Muscle layer of colon (tissue), 2 donors: ENCODE data around the gene CFAP73.

Experiments
- H3K27ac ChIP-seq: one replicate; pipeline ENCODE4 v1.7.0; 2013; ENCODE audit warnings: low read depth, mild to moderate bottlenecking, low read length, moderate library complexity
- H3K27me3 ChIP-seq, 2 donors: one replicate each; pipeline ENCODE4 v1.7.0; 2013; ENCODE audit warnings: low read length in 2 of 2, mild to moderate bottlenecking in 2 of 2; ENCODE audit not compliant: insufficient read depth in 2 of 2, control insufficient read depth in 1 of 2
- H3K36me3 ChIP-seq: one replicate; pipeline ENCODE4 v1.7.0; 2013; ENCODE audit warnings: mild to moderate bottlenecking, low read length; ENCODE audit not compliant: insufficient read depth
- H3K4me1 ChIP-seq: one replicate; pipeline ENCODE4 v1.7.0; 2013; ENCODE audit warnings: mild to moderate bottlenecking, low read length; ENCODE audit not compliant: insufficient read depth
- H3K4me3 ChIP-seq, 2 donors: one replicate each; pipeline ENCODE4 v1.7.0; 2013; ENCODE audit warnings: low read length in 2 of 2, low read depth in 1 of 2, mild to moderate bottlenecking in 1 of 2, moderate library complexity in 1 of 2
- H3K9ac ChIP-seq: one replicate; pipeline ENCODE4 v1.7.0; 2013; ENCODE audit warnings: low read length
- H3K9me3 ChIP-seq: one replicate; pipeline ENCODE4 v1.7.0; 2013; ENCODE audit warnings: mild to moderate bottlenecking, low read length
- donor health status: abdominal sarcoma.
- donor health status: Adenocarcinoma of cecum.

CFAP73 gene

DNA sequence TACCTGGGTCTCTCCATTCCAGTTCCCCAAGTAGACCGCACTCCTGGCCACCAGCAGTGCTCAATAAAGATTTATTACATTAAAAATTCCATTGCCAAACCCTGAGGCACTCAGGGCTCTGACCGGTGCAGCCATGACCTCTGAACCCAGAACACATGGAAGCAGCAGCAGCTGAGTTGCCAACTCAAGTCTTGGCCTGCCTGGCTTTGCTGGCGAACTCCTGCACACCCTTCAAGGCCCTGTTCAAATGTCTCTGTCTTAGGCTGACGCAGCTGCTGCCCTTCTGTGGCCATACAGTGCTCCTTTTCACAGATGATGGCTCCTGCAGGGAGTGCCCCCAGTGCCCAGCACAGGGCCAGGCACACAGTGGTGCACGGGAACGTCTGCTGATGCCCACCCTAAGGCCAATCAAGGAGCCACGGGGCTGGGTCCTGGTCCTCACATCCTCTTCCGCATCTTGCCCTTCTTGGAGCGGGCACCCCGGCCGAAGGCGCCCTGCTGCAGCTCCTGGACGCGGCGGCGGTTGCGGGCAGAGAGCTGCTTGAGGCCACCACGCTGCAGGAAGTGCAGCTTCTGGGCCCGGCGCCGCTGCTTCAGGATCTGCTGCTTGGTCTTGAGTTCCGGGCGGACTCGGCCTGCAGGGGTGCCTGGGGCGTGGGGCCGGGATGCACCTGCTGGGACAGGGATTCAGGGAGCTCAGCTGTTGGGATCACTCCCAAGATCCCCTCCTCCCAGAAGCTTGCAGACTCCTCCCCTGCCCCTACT lies 9.1 kb downstream of the CFAP73 start:
- Histone ChIP-seq H3K9me3 (no peaks in the 10 kb centered on the region), H3K27ac (no peak overlapping the region), H3K4me3 (no peak overlapping the region), H3K36me3 (peaks cover 41% of the 10 kb centered on the region), H3K4me1 (no peaks in the 10 kb centered on the region), H3K27me3 (peaks cover 11 to 23% of the 10 kb centered on the region in 2 donors), H3K9ac (no peak overlapping the region)

DNA sequence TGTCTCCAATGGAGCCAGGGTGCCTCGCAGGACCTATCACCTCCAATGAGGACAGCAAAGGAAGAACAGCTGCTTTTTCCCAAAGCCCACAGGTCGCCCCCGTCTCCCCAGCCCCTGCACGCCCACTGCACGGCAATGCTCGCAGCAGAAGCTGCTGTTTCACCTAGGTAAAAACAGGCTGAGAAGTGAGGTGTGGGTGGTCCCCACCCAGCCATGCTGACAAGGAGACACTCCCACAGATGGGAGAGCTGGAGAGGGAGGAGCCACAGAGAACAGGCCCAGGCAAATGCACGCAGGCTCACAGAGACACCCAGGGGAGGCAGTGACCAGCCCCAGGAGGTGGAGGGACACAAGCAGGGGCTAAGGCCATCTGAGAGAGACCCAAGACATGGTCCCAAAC lies 10.4 kb downstream of the CFAP73 start:
- H3K27ac ChIP-seq, result no peak overlapping the region
- H3K9me3 ChIP-seq, result no peaks in the 10 kb centered on the region
- no peak overlapping the region for H3K9ac ChIP-seq
- peaks cover 7 to 10% of the 10 kb centered on the region in 2 donors for H3K27me3 ChIP-seq
- H3K4me1 ChIP-seq, result no peaks in the 10 kb centered on the region
- peaks cover 49% of the 10 kb centered on the region for H3K36me3 ChIP-seq
- no peak overlapping the region for H3K4me3 ChIP-seq

DNA sequence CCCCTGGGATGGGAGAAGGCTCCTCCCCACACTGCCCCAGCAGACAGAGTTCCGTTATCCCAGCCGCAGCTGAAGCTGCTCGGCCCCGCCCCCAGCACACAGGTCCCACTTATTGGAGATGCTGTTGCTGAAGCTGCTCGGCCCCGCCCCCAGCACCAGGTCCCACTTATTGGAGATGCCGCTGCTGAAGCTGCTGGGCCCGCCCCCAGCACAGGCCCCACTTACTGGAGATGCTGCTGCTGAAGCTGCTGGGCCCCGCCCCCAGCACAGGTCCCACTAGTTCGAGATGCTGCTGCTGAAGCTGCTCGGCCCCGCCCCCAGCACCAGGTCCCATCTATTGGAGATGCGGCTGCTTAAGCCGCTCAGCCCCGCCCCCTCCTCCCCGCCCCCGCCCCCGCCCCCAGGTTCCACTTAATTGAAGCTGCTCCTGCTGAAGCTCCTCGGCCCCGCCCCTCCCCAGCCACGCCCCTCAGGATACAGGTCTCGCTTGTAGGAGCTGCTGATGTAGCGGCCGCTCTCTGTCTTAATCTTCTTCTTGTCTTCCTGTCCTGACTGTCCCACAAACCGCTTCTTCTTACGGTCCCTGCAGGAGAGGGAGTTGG lies 12.0 kb downstream of the CFAP73 start:
- no peak overlapping the region for H3K27ac ChIP-seq
- H3K4me1 ChIP-seq, result no peaks in the 10 kb centered on the region
- no peak overlapping the region for H3K4me3 ChIP-seq
- H3K36me3 ChIP-seq, result peaks cover 64% of the 10 kb centered on the region
- H3K9ac ChIP-seq, result no peak overlapping the region
- no peaks in the 10 kb centered on the region for H3K9me3 ChIP-seq
- H3K27me3 ChIP-seq, result no peaks in the 10 kb centered on the region

DNA sequence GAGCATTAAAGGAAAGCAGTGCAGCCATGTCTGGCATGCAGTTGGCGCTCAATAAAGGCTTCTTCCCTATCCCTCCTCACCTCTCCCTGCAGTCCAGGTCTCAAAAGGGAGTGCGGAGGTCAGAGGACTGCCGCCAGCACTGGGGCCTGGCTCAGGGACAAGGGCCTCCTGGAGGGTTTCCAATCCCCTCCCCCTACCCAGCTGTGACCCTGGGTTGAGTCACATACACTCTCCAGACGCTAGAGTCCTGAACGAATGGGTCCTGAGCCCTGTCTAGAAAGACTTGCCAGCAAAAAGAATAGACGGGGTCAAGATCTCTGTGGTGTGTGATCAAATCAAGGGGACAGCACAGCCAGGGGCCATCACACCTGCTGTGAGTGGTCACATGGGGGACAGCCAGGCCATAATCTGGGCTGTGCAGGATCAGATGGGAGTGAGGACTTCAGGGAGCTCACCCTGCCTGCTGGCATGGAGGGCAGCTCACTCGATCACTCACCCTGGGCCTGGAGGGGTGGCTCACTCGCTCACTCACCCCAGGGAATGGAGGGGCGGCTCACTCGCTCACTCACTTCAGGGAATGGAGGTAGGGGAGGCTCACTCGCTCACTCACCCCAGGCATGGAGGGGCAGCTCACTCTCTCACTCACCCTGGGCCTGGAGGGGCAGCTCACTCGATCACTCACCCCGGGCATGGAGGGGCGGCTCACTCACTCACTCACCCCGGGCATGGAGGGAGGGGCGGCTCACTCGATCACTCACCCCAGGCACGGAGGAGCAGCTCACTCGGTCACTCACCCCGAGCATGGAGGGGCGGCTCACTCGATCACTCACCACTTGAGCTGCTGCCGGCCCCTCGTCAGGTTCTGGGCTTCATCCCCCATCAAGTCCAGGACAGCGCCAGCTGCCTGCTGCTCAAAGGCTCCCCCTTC lies 12.8 kb downstream of the CFAP73 start:
- no peaks in the 10 kb centered on the region for H3K4me1 ChIP-seq
- no peak overlapping the region for H3K9ac ChIP-seq
- H3K27me3 ChIP-seq, result no peaks in the 10 kb centered on the region
- no peaks in the 10 kb centered on the region for H3K9me3 ChIP-seq
- H3K4me3 ChIP-seq, result no peak overlapping the region
- peaks cover 72% of the 10 kb centered on the region for H3K36me3 ChIP-seq
- H3K27ac ChIP-seq, result no peak overlapping the region

DNA sequence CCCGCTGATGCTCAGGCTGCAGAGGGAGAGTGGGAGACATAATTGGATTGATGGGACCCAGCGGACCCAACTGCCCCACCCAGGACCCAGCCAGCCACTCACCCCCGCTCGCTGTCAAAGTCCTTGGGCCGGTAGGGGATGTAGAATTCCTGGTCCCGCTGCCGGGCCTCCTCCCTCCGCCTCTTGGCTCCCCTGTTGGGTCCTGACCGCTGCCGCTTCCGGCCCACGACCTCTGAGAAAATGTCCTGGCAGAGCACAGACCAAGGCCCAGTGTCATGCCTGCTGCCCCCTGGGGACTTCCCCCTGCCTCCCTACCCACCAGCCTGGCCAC lies 13.5 kb downstream of the CFAP73 start:
- no peaks in the 10 kb centered on the region for H3K9me3 ChIP-seq
- H3K9ac ChIP-seq, result no peak overlapping the region
- no peak overlapping the region for H3K4me3 ChIP-seq
- peaks cover 79% of the 10 kb centered on the region for H3K36me3 ChIP-seq
- no peaks in the 10 kb centered on the region for H3K27me3 ChIP-seq
- H3K4me1 ChIP-seq, result no peaks in the 10 kb centered on the region
- no peak overlapping the region for H3K27ac ChIP-seq

DNA sequence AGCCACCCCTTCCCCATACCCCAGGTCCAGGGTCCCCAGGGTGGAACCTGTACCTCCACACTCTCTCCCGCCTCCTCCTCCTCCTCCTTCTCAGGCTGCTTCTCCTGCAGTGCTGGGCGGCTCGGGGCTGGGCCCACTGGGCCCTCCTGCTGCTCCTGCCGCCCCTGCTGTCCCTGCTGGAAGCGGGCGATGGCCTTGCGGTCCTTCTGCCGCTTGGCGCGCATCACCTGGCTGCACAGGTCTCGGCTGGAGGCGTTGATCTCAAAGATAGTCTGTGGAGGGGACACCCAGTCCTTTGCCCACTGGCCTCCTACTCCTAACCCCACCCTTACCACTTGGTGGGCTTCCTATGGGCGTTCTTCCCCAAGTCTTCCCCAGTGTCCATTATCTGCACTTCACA lies 14.5 kb downstream of the CFAP73 start:
- H3K4me3 ChIP-seq, result no peak overlapping the region
- peaks cover 72% of the 10 kb centered on the region for H3K36me3 ChIP-seq
- no peak overlapping the region for H3K27ac ChIP-seq
- no peaks in the 10 kb centered on the region for H3K4me1 ChIP-seq
- no peaks in the 10 kb centered on the region for H3K27me3 ChIP-seq
- no peak overlapping the region for H3K9ac ChIP-seq
- no peaks in the 10 kb centered on the region for H3K9me3 ChIP-seq

DNA sequence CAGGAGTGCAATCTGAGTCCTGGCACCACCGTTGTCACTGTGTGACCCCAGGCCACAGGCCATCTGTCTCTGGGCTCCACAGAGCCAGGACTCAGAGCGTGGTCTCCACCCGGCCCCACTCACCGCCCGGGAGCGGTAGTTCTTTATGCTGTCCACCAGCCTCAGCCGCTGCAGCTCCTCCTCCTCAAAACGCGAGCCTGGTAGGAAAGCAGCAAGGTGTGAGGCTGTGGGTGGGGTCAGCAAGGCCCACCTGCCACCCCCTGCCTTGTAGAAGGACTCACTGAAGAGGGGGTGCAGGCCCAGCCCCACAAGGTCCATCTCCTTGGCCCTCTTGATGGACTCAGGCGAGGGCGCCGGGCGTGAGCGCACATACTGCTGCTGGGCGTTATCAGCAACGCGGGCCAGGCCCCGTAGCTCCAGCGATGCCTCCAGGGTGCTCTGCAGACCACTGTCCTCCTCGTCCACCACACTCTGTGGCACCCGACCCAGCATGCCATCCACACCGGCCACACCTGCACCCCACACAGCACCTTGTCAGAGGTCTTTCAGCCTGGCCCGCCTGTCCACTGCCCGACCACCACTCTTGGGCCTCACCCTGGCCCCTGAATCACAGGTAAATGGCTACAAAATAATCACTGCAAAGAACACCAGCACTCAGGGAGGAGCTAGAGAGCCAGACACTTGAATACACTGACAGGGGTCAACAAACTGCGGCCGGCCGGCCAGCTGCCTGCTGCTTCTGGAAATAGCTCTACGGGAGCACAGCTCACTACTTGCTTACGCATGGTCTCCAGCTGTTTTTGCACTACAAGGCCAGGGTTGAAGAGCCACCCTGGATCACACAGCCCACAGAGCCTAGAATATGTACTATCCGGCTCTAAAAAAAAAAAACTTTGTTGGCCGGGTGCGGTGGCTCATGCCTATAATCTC lies 16.3 kb downstream of the CFAP73 start:
- Histone ChIP-seq H3K27ac (no peak overlapping the region), H3K27me3 (no peaks in the 10 kb centered on the region), H3K9me3 (no peaks in the 10 kb centered on the region), H3K4me1 (no peaks in the 10 kb centered on the region), H3K4me3 (no peak overlapping the region), H3K9ac (no peak overlapping the region), H3K36me3 (peaks cover 68% of the 10 kb centered on the region)

DNA sequence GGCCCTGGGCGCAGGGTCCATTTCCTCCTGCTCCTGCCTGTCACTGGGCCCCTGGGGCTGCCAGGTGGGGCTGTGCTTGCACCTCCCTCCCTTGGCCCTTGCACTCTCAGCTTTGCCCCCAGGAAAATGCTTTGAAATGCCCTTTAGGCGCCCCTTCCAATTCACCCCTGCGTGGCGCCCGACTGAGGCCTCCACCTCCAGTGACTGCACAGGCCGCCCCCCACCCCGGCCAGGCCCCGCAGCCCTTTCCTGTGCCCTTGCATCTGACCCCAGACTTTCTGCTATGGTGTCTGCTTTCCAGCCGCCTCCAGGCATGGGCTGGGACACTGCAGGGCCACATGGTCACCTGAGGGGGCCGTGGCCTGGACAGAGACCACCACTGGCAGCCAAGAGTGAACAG lies 18.3 kb downstream of the CFAP73 start:
- H3K9me3 ChIP-seq, result no peaks in the 10 kb centered on the region
- no peak overlapping the region for H3K9ac ChIP-seq
- no peak overlapping the region for H3K27ac ChIP-seq
- no peaks in the 10 kb centered on the region for H3K4me1 ChIP-seq
- H3K4me3 ChIP-seq, result no peak overlapping the region
- H3K36me3 ChIP-seq, result peaks cover 78% of the 10 kb centered on the region
- H3K27me3 ChIP-seq, result no peaks in the 10 kb centered on the region

DNA sequence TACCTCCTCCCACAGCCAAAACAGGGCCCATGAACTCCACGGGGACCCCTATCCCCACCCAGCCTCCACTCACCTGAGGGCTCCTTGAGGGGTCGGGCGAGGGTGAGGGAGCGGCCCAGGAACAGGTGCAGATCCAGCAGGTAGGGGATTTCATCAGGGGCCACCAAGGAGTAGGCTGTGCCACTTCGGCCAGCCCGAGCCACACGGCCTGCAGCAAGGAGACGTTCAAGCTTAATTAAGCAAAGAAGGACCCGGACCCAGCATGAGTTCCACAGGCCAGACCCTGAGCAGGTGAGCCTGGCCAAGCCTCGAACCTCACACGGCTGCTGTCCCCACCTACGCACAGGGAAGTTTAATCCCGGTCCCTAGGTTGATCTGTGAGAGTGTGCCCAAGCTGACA lies 20.2 kb downstream of the CFAP73 start:
- Histone ChIP-seq H3K9me3 (no peaks in the 10 kb centered on the region), H3K4me3 (no peak overlapping the region), H3K9ac (no peak overlapping the region), H3K4me1 (no peaks in the 10 kb centered on the region), H3K27ac (no peak overlapping the region), H3K36me3 (peaks cover 80% of the 10 kb centered on the region), H3K27me3 (no peaks in the 10 kb centered on the region)

DNA sequence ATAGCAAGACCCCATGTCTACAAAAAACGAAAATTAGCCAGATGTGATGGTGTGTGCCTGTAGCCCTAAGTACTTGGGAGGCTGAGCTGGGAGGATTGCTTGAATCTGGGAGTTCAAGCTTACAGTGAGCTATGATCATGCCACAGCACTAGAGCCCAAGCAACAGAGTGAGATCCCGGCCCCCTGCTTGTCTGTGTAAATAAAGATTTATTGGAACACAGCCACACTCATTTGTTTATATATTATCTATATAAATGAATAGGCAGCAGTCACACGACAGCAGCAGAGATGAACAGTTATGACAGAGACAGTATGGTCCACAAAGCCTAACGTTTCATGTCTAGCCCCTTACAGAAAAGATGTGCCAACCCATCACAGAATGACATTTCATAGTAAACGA lies 20.9 kb downstream of the CFAP73 start:
- H3K9me3 ChIP-seq, result no peaks in the 10 kb centered on the region
- H3K9ac ChIP-seq, result no peak overlapping the region
- no peaks in the 10 kb centered on the region for H3K27me3 ChIP-seq
- H3K4me1 ChIP-seq, result no peaks in the 10 kb centered on the region
- no peak overlapping the region for H3K27ac ChIP-seq
- no peak overlapping the region for H3K4me3 ChIP-seq
- H3K36me3 ChIP-seq, result peaks cover 79% of the 10 kb centered on the region

DNA sequence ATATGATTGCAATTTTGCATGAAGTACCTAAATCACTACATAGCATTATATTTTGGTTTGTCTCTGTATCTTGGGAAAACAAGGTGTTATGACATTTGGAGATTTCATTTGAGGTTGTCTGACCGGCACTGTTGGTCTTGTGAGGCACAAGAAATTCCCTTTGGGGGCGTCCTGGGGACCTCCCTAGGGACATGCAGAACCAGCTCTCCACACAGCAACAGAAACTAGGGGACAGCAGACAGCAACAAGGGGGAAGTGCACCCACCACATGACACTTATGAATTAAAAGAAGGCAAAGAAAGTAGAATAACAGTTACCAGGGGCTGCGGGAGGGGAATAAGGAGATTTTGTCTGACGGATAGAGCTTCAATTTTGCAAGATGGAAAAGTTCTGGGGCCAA lies 21.4 kb downstream of the CFAP73 start:
- no peaks in the 10 kb centered on the region for H3K9me3 ChIP-seq
- H3K27ac ChIP-seq, result no peak overlapping the region
- no peaks in the 10 kb centered on the region for H3K27me3 ChIP-seq
- no peaks in the 10 kb centered on the region for H3K4me1 ChIP-seq
- H3K36me3 ChIP-seq, result peaks cover 74% of the 10 kb centered on the region
- no peak overlapping the region for H3K4me3 ChIP-seq
- H3K9ac ChIP-seq, result no peak overlapping the region
